Sciatic nerve (tissue), 2 donors: Measurements from ENCODE around the gene CACNA2D3. TPM values are rescaled to one million over a fixed set of nuclear protein-coding genes. Genes with fewer than 3 reads are reported as not detected.
"Not testable (repeated sequence)": the region's sequence is repeated elsewhere in the genome, so short reads cannot be mapped to it uniquely, and the experiment has no call there.

Source experiments
- ATAC-seq: fragments of 200-7000 bp; cut with Tn5 transposase; one replicate; pipeline ENCODE4 v1.9.1; 2020; ENCODE audit warnings: mild to moderate bottlenecking, moderate library complexity
- DNase-seq: peaks from one replicate; pipeline ENCODE4 v3.0.0-alpha.2; 2020; ENCODE audit warnings: low spot score
- intact Hi-C: fragments of 100-400 bp; cut with DNase I; formaldehyde crosslinking; loops from one replicate; pipeline ENCODE4 v1.14.2; 2022
- total RNA-seq: library from RNA; stranded (reverse); fragmentation: NEBNext Ultra II Directional; extraction: Animal tissue kit (Norgen Biotek cat#: 25700); gene quantifications from one replicate; pipeline ENCODE4 v1.2.1, GENCODE V29; 2021
- donor health status: DM: no; HTN: no; CAD: no.
- donor health status: DM: no; HTN: no; CAD: no.

CACNA2D3 gene
- total RNA-seq, 1 donor from 2014 or later, result 6.9 TPM

GRCh38 chr3:54619053-54619452, 496.7 kb downstream of the CACNA2D3 start:
- DNase-seq (no peak), ATAC-seq (no peak)
- intact Hi-C loops, result no loop called here

GRCh38 chr3:54619531-54619930, 497.2 kb downstream of the CACNA2D3 start:
- no peak for ATAC-seq
- intact Hi-C loops, result no loop called here
- DNase-seq, result no peak

- ATAC-seq, result no peak
- DNase-seq, result no peak
- intact Hi-C loops, result no loop called here
Measured at GRCh38 chr3:54621184-54621583, 498.8 kb downstream of the CACNA2D3 start.

GRCh38 chr3:54622678-54623077, 500.3 kb downstream of the CACNA2D3 start:
- intact Hi-C loops, result no loop called here
- DNase-seq (no peak), ATAC-seq (no peak)

GRCh38 chr3:54625805-54626787, 503.7 kb downstream of the CACNA2D3 start:
- DNase-seq (no peak), ATAC-seq (no peak)
- intact Hi-C loops, result no loop called here

- DNase-seq, result no peak
- intact Hi-C loops, result no loop called here
- no peak for ATAC-seq
Measured at GRCh38 chr3:54628888-54629441, 506.6 kb downstream of the CACNA2D3 start.

- DNase-seq (no peak), ATAC-seq (no peak)
- intact Hi-C loops, result no loop called here
Measured at GRCh38 chr3:54630101-54630623, 507.8 kb downstream of the CACNA2D3 start.

GRCh38 chr3:54631001-54631400, 508.6 kb downstream of the CACNA2D3 start:
- DNase-seq, intact Hi-C loops: not testable (repeated sequence)

GRCh38 chr3:54631516-54632325, 509.4 kb downstream of the CACNA2D3 start:
- ATAC-seq, result no peak
- DNase-seq, result no peak
- intact Hi-C loops, result no loop called here

More at GRCh38 chr3:54631001-54631400, 508.6 kb downstream of the CACNA2D3 start:
- ATAC-seq, result not testable (repeated sequence)

- intact Hi-C loops, result no loop called here
- no peak for ATAC-seq
- no peak for DNase-seq
Measured at GRCh38 chr3:54632326-54632665, 509.9 kb downstream of the CACNA2D3 start.

- intact Hi-C loops, result no loop called here
- DNase-seq (no peak), ATAC-seq (no peak)
Measured at GRCh38 chr3:54632834-54633233, 510.5 kb downstream of the CACNA2D3 start.

- DNase-seq, result no peak
- intact Hi-C loops, result no loop called here
- ATAC-seq, result no peak
Measured at GRCh38 chr3:54633444-54634121, 511.2 kb downstream of the CACNA2D3 start.

- DNase-seq (no peak), ATAC-seq (no peak)
- intact Hi-C loops, result no loop called here
Measured at GRCh38 chr3:54634122-54634469, 511.7 kb downstream of the CACNA2D3 start.

- ATAC-seq, intact Hi-C loops, DNase-seq: not testable (repeated sequence)
Measured at GRCh38 chr3:54639790-54640372, 517.5 kb downstream of the CACNA2D3 start.

GRCh38 chr3:54641226-54642014, 519.1 kb downstream of the CACNA2D3 start:
- intact Hi-C loops, result no loop called here
- DNase-seq, result no peak
- no peak for ATAC-seq

GRCh38 chr3:54642147-54642546, 519.8 kb downstream of the CACNA2D3 start:
- intact Hi-C loops, result no loop called here
- DNase-seq (no peak), ATAC-seq (no peak)

- intact Hi-C loops, result no loop called here
- DNase-seq (no peak), ATAC-seq (no peak)
Measured at GRCh38 chr3:54647721-54648120, 525.4 kb downstream of the CACNA2D3 start.

GRCh38 chr3:54649551-54649950, 527.2 kb downstream of the CACNA2D3 start:
- no peak for ATAC-seq
- DNase-seq, result no peak
- intact Hi-C loops, result no loop called here
